HG03064 (cell line): Measurements from ENCODE around the gene OTUD3.

Experiments used
- ATAC-seq: cut with Tn5 transposase; IDR thresholded peaks from one replicate; pipeline ENCODE4 v1.9.1; 2021; ENCODE audit warnings: low read depth; ENCODE audit not compliant: unreplicated experiment

Gene OTUD3

DNA sequence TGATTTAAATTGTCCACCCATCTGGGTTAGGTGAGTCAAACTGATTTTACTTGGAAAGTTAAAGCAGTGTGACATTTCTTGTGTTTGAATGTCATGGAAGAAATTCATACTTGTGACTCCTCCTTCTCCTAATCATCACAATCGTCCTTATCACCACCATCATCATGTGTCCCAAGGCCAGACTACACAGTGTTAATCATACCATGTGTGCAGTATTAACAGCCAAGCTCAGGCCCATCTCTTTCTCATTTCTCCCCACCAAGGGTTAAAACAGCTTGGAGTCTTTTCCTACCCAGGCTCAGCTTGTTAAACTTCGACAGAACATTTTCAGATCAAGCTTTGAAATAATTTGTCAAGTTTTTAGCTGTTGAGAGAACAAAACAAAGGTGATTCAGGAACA lies 63.7 kb downstream of the OTUD3 start:
- ATAC-seq: no peak

DNA sequence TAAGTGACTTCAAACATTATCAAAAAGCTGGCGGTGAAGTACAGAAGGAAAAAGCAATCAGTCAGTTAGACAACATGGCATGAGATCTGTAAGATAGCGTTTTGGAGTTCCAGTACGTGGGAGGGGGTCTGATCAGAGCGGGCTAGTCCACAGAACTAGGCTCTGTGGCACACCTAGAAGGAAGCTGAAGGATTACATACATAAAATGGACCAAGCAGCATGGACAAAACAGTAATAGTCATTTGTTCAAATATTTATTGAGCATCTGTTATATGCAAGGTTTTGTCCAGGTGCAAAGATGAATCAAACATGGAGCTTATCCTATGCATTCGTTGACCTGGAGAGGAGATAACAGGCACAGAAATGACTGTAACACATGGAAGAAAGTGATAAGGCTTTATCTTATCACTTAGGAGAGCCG lies 64.1 kb downstream of the OTUD3 start:
- ATAC-seq: no peak

DNA sequence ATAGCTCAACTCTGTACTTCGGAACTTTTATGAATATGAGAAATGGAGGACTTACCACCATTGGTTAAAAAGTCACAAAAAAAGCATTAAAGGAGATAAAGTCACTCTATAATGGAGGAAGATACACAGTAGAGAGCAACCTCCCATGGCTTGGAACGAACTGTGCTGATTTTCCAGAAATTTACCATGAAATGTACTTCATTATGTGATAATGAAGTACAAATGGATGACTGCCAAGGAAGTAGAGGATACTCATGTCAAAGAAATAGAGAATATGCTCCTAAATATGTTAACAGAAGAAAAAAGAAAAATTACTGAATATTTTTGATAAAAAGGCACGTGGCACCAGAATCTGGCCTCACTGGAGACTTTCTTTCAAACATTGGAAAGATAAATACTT lies 64.8 kb downstream of the OTUD3 start:
- ATAC-seq: no peak

DNA sequence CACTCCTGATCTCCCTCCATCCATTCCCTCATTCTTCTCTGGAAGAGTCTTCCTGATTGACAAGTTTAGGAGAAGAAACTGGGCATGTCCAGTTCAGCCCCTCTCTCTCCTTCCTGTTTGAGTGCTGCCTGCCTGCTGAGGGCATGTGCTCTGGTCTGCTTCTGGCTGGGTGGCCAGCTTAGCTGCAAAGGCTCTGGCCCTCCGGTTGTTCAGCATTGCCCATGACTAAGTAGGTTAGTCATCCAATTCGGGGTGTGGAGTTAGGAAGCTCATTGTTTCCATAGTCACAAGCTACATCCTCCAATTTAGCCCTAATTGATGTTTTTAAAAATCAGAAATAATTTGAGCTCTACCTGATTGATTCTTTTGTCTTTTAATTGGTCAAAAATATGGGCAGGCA lies 66.8 kb downstream of the OTUD3 start:
- ATAC-seq: no peak

DNA sequence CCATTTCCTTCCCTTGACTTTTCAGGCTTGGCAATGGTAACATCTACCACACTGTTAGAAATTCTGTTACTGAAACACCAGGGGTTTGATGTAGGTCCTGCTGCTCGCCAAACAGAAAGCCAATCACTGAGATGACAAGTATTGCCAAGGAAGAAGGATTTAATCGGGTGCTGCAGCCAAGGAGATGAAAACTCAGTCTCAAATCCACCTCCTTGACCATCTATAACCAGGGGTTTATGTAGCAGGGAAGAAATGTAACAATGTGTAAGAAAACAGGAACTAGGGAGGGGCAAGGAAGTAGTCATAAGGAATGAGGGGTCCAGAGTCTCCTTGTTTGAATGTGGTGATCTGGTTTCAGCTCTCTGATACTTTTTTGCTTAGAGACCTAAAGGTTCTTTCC lies 71.9 kb downstream of the OTUD3 start:
- no peak for ATAC-seq

DNA sequence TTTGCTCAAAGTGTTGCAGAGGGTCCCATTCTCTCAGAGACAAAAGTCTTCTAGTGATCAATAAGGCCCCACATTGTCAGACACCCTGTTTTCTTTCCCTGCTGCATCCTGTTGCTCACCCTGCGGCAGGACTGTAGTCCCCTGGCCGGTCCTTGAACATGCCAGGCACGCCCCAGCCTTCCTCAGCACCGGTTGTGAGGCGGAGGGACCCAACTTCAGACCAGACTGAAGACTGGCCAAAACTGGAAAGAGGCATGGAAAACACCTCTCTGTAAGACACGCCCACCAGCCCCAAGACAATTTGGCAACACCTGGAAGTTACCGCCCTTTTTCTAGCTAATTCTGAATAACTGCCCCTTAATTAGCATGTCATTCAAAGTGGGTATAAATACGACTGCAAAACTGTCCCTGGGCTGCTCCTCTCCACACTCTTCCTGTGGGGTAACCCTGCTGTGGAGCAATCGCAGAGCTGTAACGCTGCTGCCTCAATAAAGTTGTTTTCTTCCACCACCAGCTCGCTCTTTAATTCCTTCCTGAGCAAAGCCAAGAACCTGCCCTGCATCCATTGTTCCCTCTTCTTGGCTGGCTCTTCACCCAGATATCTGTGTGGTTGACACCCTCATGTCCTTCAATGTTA lies 73.5 kb downstream of the OTUD3 start:
- ATAC-seq: no peak

DNA sequence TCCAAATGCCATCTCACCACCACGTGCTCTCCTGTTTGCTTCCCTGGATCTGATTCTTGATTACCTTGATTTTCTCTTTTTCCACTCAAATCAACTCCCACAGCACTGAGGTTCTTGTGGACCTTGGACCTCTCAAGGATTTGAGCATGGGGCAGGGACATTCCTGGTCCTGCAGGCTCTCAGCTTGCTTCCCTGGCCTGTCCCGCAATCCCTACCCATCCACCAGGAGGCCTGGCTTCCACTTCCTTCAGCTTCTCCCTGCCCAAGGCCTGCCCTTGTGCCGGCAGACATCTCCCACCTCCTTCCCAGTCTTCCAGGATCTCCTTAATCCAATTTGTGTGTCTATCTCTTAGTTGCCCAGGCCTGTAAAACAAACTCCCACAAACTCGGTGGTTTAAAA lies 75.6 kb downstream of the OTUD3 start:
- ATAC-seq: no peak

DNA sequence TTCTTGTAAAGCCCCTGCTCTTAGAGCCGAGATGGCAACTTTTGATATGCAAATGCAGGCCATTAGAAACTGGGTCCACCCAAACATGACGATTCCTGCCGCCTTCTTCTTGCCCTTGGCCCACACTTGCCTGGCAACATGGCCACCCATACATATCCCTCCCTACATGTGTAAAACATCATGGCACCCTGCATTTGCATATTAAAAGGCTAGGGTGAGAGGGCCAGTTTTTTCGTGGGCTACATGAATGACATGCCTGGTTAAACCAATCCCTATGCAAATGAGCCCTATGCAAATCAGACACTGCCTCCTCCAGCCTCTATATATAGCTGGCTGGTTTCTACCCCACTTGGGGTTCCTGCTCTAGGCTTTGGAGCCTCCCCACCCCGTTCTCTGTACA lies 78.4 kb downstream of the OTUD3 start:
- ATAC-seq: no peak
